ENCODE measurements around the gene IL1RL1.

Gene IL1RL1

DNA sequence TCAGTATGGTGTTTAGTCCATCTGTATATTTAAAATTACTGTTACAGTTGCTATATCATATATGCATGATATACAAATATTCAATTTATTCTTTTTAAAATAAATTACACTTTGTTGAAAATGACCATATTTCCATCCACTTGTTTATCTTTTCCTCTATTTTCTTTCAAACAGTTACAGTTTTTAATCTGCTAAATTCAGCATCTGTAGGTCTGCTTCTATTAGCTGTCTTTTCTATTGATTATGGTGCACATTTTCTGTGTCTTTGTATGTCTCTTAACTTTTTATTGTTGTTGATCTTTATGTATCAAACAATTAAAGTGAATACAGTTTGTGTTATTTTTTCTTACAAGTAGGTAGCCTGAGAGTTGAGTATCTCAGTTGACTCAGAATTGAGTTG, 72.4 kb downstream of the IL1RL1 start:
- DNase-seq, result no peak

DNA sequence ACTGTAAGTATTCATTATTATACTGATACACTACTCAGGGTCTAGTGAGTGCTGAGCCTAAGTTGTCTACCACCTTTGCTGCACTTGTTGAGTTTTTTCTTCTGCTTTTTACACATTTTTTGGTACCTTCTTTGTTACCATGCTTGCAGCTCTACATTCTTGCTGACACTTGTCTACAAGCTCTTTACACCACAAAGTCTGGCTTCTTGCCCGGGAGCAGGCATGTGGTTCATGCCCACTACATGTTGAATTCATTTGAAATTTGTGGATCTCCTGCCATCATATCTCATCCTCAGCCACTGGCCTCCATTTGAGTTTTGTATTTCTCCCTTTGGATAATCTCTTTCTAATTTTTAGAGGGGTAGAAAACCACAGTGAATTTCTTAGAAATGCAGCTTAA, 74.2 kb downstream of the IL1RL1 start:
- DNase-seq, result no peak

DNA sequence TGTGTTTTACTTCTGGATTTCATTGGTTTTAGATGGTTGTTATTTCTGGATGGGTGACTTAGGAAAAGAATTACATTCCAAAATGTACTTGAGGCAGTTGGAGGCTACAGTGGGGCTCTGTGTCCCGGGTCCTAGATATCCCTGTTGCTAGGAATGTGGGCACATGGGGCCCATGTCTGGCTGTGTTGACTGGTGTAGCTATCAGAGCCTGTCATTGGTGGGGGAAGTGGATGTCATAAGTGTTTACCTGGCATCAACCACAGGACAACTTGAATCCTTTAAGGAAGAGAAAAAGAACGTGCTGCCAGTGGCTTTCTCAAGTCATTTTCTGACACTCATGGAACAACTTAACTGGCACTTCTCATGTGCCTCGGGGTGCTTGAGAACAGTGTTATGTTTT, 74.6 kb downstream of the IL1RL1 start:
- DNase-seq, result no peak

DNA sequence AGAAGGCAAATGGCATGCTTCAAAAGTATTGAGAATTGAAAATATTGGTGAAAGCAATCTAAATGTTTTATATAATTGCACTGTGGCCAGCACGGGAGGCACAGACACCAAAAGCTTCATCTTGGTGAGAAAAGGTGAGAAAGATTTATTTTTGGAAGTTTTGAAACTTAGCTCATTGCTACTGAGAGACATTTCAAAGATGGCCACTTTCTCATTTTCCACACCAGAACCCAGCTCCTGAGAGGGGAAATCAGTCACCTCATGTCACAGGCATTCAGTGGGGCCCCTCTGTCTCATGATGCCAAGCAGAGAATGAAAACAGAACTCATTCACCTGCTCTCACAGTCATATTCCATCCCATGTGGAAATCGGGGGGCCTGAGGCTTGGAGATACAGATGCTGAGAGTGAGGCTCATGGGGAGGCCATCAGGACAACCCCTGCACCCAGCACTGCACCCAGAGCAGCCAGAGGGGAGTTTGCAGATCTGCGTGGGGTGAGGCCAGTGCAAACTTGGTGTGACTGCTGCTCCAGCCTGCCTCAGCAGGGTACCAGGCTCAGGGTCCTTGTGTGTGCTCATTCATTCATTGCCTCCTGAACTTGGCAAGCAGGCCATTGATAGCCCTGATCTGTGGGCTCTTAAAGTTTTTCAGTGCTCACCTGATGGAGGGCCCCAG, 75.6 kb downstream of the IL1RL1 start:
- DNase-seq, result no peak

DNA sequence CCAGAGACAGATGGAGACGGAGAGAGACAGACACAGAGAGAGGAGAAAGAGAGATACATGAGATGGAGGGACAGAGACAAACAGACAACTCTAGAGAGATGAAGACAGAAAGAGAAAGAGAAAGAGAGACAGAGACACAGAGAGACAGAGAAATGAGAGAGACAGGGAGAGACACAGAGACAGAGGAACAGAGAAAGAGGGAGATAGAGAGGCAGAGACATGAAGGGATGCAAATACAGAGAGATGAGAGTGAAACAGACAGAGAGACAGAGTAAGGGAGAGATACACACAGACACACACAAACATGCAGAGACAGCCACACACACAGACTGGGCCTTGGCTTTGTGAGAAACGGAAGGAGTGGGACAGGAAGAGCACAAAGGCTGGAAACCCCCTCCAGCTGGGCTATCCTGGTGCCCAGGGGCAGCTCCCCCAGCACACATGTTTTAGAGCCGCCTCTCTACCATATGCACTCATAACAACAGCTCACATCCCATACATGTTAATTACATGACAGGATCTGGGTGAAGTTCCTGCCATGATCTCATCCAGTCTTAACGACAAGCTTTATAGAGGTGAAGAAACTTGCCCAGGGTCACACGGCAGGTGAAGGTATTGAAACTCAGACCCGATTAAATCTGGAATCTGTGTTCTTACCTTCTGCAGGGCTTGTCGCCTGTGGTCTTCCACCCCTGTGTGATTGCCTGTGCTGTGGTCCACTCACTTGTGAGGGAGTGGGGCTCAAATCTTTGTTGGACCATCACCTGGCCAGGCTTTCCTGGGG, 76.6 kb downstream of the IL1RL1 start:
- no peak for DNase-seq

DNA sequence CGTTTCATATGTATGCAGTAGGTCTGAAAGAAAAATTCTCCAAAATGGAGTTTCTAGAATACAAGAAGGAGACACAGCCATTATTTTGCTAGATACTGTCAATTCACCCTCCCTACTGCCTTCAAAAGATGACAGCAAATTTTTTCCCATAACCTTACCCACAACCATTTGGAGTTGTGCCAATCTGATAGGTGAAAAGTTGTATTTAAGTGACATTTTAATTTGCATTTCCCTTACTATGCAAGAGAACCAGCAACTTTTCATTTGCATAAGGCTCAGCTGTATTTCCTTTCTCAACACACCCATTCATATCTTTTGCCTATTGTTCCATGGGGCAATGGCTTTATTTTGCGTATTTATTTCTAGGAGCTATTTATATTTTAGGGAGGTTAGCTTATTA, 80.2 kb downstream of the IL1RL1 start:
- DNase-seq, result no peak

DNA sequence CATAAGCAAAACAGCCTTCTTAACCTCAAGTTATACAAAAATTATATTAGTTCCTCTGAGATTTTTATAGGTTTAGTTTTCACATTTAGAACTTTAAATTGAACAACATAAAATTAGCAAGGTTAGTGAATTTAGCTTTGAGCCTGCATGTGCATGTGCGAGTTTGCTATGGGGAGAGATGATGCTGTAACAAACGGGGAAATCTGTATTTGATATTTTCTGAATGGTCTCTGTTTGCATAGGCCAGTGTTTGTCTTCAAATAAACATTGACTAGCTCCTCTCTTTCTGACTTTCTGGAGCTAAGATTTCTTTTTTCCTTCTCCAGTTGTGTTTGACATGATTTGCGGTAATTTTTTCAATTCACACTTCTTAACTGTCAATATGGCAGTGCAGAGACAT, 80.7 kb downstream of the IL1RL1 start:
- DNase-seq, result no peak

DNA sequence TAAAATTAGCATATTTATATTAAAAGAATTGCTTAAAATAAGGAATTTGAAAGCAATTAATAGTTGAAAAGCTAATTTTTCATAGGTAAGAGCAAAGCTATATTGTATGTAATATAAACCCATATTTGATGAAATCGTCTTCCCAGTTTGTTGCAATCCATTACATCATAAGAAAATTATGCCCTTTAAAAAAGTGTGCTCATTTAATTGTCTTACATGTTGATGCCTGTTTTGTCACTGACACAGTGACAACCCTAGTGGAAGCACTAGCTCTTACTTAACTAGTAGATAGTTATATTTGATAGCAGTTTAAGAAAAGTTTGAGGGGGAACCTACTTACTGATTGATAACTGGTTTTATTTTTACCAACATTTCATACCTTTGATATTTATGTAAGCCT, 81.6 kb downstream of the IL1RL1 start:
- DNase-seq, result no peak

DNA sequence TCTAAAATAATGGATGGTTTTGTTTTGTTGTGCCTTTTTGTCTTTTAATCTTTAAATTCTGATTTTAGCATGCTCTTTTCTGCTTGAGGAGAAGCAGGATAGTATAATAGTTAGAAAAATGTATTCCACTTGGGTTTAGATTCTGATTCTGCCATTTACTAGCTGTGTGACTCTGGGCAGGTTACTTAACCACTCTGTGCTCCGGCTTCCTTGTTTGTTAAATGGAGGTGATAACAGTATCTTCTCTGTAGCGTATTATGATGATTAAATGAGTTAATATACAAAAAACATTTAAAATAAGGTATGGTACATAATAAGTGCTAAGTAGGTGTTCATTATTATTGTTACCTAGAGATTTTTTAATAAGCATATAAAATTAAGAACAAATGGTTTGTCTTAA, 84.6 kb downstream of the IL1RL1 start:
- no peak for DNase-seq

DNA sequence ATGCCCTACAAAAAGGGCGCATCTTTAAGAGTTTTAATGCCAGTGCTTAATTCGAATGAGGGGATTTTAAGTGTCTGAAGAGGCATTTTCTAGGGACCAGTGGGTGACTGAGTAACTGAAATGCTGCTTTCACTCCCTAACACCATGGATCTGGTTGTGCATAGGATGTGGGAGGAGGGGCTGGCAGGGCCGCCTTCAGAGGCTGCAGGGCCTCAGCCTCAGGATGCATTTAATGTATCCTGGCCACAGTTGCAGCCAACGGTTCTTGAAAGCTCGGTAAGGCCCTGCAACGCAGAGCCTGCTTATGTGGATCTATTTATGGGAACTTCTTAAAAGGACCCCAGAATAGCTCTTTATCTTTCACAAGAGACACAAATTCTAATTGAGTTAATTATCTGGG, 85.8 kb downstream of the IL1RL1 start:
- no peak for DNase-seq

DNA sequence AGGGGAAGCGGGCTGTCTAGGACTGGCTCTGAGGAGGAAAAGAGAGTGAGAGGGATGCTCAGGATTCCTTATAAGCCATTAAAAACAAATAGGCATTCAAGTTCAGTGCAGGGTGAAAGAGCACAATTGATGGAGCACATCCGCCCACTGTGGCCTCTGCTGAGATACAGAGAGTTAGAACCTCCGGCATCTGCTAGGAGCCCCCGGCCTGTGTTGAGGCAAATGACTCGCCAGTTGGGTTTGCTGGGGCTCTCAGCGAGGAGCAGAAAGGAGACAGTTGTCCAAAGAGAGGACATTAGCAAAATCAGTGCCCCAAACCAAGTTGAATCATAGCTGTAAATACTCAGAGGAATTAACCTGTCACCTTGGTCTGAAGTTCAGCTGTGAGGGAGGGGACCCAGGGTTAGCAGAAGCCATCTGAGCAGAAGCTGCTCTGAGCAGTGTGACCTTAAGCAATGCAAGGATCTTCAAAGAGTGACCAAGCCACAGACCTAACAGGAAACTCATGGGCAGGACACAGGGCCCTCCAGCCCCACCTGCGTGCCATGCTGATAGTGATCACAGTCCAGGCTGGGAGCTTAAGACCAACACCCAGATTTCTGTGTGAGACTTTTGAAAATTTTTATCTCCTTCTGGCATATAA, 88.3 kb downstream of the IL1RL1 start:
- no peak for DNase-seq

DNA sequence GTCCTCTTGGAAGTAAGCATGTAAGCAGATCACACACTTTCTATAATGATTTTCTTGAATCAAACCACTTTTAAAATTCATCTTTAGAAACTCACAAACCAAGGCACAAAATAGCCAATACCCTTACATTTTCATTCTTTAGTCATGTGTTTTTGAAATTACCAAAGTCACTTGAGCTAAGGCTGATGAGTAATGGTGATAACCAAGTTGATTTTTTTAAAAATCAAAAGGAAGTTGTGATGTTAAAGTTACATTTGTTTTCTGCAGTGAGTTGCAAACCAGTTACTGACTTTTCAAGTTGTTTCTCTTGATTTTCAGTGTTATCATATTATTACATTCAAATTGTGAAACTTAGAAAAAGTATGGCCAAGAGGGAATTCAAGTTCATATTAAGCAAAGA, 90.1 kb downstream of the IL1RL1 start:
- no peak for DNase-seq
